ENCODE results near the gene SNURF. TPM values are rescaled to one million over a fixed set of nuclear protein-coding genes. Genes with fewer than 3 reads are reported as not detected.

The SNURF gene
- total RNA-seq, 2 donors from 2014 or later: 21.8 to 27.2 TPM

DNA sequence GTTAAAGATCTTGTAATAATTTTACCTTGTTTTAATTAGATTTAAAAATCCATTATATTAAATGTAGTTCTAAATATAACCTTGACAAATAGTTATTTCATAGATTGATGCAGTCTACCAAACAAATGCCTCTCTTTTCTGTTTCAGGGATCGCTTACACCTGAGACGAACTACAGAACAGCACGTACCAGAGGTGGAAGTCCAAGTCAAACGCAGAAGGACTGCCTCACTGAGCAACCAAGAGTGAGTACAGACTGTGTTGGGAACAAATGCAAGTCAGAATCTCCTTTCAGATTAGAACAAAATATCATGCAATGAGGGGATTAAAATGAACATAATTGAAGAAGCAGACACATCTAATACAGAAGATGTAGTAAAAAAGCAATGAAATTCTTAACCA is 7.2 kb downstream of the SNURF start:
- Mint-ChIP-seq H3K36me3 (ENCODE audit: low read depth) (peaks cover 53% of the 10 kb centered on the region), H3K9me3 (peaks cover 49% of the 10 kb centered on the region), H3K4me3 (no peak overlapping the region), H3K27ac (no peak overlapping the region), H3K27me3 (ENCODE audit: insufficient read depth) (no peaks in the 10 kb centered on the region), H3K4me1 (peaks cover 10% of the 10 kb centered on the region)
- H3K27ac ChIP-seq (ENCODE audit: low read depth, low read length): no peak overlapping the region
- TF ChIP-seq, protein P1, sequence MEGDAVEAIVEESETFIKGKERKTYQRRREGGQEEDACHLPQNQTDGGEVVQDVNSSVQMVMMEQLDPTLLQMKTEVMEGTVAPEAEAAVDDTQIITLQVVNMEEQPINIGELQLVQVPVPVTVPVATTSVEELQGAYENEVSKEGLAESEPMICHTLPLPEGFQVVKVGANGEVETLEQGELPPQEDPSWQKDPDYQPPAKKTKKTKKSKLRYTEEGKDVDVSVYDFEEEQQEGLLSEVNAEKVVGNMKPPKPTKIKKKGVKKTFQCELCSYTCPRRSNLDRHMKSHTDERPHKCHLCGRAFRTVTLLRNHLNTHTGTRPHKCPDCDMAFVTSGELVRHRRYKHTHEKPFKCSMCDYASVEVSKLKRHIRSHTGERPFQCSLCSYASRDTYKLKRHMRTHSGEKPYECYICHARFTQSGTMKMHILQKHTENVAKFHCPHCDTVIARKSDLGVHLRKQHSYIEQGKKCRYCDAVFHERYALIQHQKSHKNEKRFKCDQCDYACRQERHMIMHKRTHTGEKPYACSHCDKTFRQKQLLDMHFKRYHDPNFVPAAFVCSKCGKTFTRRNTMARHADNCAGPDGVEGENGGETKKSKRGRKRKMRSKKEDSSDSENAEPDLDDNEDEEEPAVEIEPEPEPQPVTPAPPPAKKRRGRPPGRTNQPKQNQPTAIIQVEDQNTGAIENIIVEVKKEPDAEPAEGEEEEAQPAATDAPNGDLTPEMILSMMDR (conservative IDR thresholded peaks at IDR 0.05): no peak
- no peak overlapping the region for H3K4me3 ChIP-seq (ENCODE audit: low read length)
- H3K36me3 ChIP-seq (ENCODE audit: control insufficient read depth, insufficient read depth, low read length): peaks cover 71% of the 10 kb centered on the region
- no peak for DNase-seq
- no peaks in the 10 kb centered on the region for H3K27me3 ChIP-seq (ENCODE audit: control insufficient read depth, insufficient read depth, low read length, poor library complexity, severe bottlenecking)
- no peaks in the 10 kb centered on the region for H3K4me1 ChIP-seq (ENCODE audit: control insufficient read depth, insufficient read depth, low read length)
- H3K9me3 ChIP-seq (ENCODE audit: control insufficient read depth, low read length): peaks cover 47% of the 10 kb centered on the region
- WGBS, 2 experiments (ENCODE audit: insufficient coverage in 1 of 2, insufficient read length in 1 of 2): 85 to 86% methylated on average over 3 to 4 of the region's 4 CpGs
- no peak overlapping the region for H3K9ac ChIP-seq (ENCODE audit: extremely low read depth, low read length, poor library complexity, severe bottlenecking)

DNA sequence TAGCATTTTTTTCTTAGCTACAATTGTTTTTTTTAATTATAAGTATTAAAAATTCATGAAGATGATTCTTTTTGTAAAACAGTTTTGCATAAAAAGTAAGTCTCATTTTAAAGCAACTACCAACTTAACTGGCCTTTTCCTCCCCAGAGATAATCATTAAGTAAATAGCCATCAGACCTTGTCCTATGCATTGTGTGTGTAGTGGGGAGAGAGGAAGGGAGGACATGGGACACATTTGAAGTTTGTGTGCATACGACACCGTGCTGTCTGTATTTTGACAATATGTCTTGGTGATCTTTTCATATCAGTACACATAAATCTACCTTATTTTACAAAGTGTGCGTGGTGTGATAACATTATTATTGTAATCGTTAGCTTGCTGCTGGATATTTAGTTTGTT is 8.1 kb downstream of the SNURF start:
- Mint-ChIP-seq H3K27ac (no peak overlapping the region), H3K4me1 (peaks cover 8% of the 10 kb centered on the region), H3K27me3 (ENCODE audit: insufficient read depth) (no peaks in the 10 kb centered on the region), H3K9me3 (peaks cover 47% of the 10 kb centered on the region), H3K36me3 (ENCODE audit: low read depth) (peaks cover 58% of the 10 kb centered on the region), H3K4me3 (no peak overlapping the region)
- H3K9me3 ChIP-seq (ENCODE audit: control insufficient read depth, low read length): peaks cover 46% of the 10 kb centered on the region
- H3K9ac ChIP-seq (ENCODE audit: extremely low read depth, low read length, poor library complexity, severe bottlenecking): no peak overlapping the region
- H3K27me3 ChIP-seq (ENCODE audit: control insufficient read depth, insufficient read depth, low read length, poor library complexity, severe bottlenecking): no peaks in the 10 kb centered on the region
- DNase-seq: no peak
- no peak overlapping the region for H3K4me3 ChIP-seq (ENCODE audit: low read length)
- no peak overlapping the region for H3K27ac ChIP-seq (ENCODE audit: low read depth, low read length)
- TF ChIP-seq, protein P1 (conservative IDR thresholded peaks at IDR 0.05): no peak
- no peaks in the 10 kb centered on the region for H3K4me1 ChIP-seq (ENCODE audit: control insufficient read depth, insufficient read depth, low read length)
- WGBS, 2 experiments (ENCODE audit: insufficient coverage in 1 of 2, insufficient read length in 1 of 2): 100% methylated on average over 2 of the region's 4 CpGs
- H3K36me3 ChIP-seq (ENCODE audit: control insufficient read depth, insufficient read depth, low read length): peaks cover 78% of the 10 kb centered on the region

DNA sequence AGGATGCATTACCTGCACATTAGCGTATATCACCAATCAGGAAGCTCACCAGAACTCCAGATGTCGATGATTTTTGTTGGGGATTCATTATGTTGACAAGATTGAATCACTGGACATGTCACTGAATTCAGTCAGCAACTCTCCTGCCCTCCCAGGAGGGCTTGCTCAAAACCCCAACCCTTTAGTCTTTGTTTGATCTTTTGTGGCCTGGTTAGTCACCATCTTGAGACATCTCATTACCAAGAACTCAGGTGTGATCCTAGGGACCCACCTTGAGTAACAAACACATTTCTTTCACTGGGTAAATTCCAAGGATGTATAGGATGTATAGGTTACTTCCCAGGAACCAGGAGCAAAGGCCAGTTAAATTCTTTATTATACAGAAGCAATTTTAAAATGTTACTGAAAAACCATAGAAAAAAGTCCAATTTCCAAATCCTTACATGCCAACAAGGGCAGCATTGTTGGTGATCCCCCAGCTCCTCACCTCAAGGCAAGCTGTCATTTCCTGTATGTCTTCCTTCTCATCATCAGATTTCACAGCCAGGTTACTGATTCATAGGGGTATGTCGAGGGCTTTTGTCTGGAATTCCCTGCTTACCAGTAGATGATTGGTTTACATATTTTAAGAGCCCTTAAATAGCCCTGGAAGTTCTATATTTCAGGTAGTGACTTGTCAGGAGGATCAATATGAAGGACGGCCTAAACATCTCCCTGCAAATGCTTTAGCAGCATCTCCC is 11.7 kb downstream of the SNURF start:
- TF ChIP-seq, protein P1 (conservative IDR thresholded peaks at IDR 0.05): no peak
- no peak overlapping the region for H3K9ac ChIP-seq (ENCODE audit: extremely low read depth, low read length, poor library complexity, severe bottlenecking)
- 67 to 73% methylated on average over 3 to 4 of the region's 4 CpGs for WGBS, 2 experiments (ENCODE audit: insufficient coverage in 1 of 2, insufficient read length in 1 of 2)
- no peak overlapping the region for H3K4me3 Mint-ChIP-seq
- H3K9me3 ChIP-seq (ENCODE audit: control insufficient read depth, low read length): peaks cover 21% of the 10 kb centered on the region
- peaks cover 42% of the 10 kb centered on the region for H3K9me3 Mint-ChIP-seq
- no peaks in the 10 kb centered on the region for H3K4me1 ChIP-seq (ENCODE audit: control insufficient read depth, insufficient read depth, low read length)
- no peak overlapping the region for H3K27ac ChIP-seq (ENCODE audit: low read depth, low read length)
- H3K36me3 ChIP-seq (ENCODE audit: control insufficient read depth, insufficient read depth, low read length): peaks cover 81% of the 10 kb centered on the region
- H3K27me3 ChIP-seq (ENCODE audit: control insufficient read depth, insufficient read depth, low read length, poor library complexity, severe bottlenecking): no peaks in the 10 kb centered on the region
- no peak overlapping the region for H3K4me3 ChIP-seq (ENCODE audit: low read length)
- no peak for DNase-seq
- no peak overlapping the region for H3K27ac Mint-ChIP-seq
- H3K4me1 Mint-ChIP-seq: peaks cover 2% of the 10 kb centered on the region
- peaks cover 61% of the 10 kb centered on the region for H3K36me3 Mint-ChIP-seq (ENCODE audit: low read depth)
- no peaks in the 10 kb centered on the region for H3K27me3 Mint-ChIP-seq (ENCODE audit: insufficient read depth)

All from endodermal cell (in vitro differentiated cells).